Muscle of leg (tissue), 11 donors: ENCODE data around the gene TBC1D24. TPM values are rescaled to one million over a fixed set of nuclear protein-coding genes. Genes with fewer than 3 reads are reported as not detected.

Experiments
- DNase-seq: peaks from one replicate; pipeline ENCODE4 v3.0.0; 2013
- H3K27ac ChIP-seq: one replicate; pipeline ENCODE4 v1.5.1; 2013; ENCODE audit warnings: mild to moderate bottlenecking, low read length, control low read depth
- H3K27me3 ChIP-seq: one replicate; pipeline ENCODE4 v1.6.1; 2013; ENCODE audit warnings: low read length; ENCODE audit not compliant: control insufficient read depth, insufficient read depth
- H3K36me3 ChIP-seq: one replicate; pipeline ENCODE4 v1.6.1; 2013; ENCODE audit warnings: low read length; ENCODE audit not compliant: control insufficient read depth, insufficient read depth
- H3K4me1 ChIP-seq: one replicate; pipeline ENCODE4 v1.6.1; 2013; ENCODE audit warnings: low read length; ENCODE audit not compliant: control insufficient read depth, insufficient read depth
- H3K4me3 ChIP-seq: one replicate; pipeline ENCODE4 v1.5.1; 2013; ENCODE audit warnings: low read length, control low read depth
- H3K9me3 ChIP-seq: replicated peaks from 2 replicates; pipeline ENCODE4 v1.6.1; 2013; ENCODE audit warnings: low read depth, low read length; ENCODE audit not compliant: control insufficient read depth
- WGBS: methylation state at CpG from one replicate; pipeline ENCODE4 v1.1.5; 2013; ENCODE audit warnings: missing lambda C conversion rate; ENCODE audit not compliant: insufficient coverage; 5-methylcytosine and 5-hydroxymethylcytosine counted together
- polyA plus RNA-seq, 8 donors: library from polyadenylated mRNA; unstranded; fragments of 120-200 nt; gene quantifications; one replicate each; pipeline versions ENCODE4 v1.2.1 to v1.2.3, GENCODE V29; 2013; ENCODE audit warnings: inconsistent platforms in 1 of 8, low replicate concordance in 1 of 8; ENCODE audit not compliant: insufficient read length in 8 of 8, insufficient read depth in 1 of 8
- total RNA-seq: library from RNA; stranded (reverse); fragments of 120-200 nt; gene quantifications from one replicate; pipeline ENCODE4 v1.2.4, GENCODE V29; 2013

Gene TBC1D24
- total and polyA plus RNA-seq, 9 donors: 13.7 to 23.0 (median 19.1) TPM

DNA sequence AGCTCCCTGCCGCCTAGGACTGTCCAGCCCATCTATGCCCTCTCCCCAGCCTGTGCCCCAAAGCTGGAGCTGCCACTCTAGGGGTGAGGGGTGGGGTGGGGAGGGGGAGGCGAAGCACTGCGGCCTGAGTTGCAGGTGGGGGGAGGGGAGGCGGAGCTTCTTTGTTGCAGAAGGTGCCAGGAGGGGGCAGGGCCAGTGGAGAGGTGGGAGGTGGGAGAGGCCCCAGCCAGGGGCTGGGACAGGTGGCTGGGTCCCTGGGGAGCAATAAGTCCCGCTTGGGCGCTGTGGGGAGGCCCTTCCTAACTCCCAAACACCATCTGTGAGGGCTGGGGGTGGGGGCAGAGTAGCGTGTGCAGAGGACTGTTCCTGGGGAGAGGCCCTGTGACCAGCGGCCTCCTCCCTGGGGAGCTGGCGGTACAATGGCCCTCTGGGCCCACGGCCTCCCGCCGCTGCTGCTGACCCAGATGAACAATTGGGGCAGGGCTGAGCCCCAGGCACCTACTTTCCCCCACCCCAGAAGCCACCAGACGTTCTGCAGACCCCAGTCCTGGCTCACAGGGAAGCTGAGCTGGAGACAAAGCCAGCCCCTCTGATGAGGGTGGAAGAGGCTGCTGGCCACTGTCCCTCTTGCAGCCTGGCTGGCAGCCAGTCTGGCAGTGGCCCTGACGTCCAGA is 6.1 kb upstream of the TBC1D24 start:
- Histone ChIP-seq H3K4me3 (peak overlapping the region; percentile 39), H3K36me3 (no peaks in the 10 kb centered on the region), H3K9me3 (no peaks in the 10 kb centered on the region), H3K27ac (peak overlapping the region; percentile 72), H3K4me1 (peaks cover 56% of the 10 kb centered on the region), H3K27me3 (peaks cover 29% of the 10 kb centered on the region)
- WGBS: 0% methylated on average over 2 of the region's 14 CpGs
- DNase-seq: peak; percentile 61

DNA sequence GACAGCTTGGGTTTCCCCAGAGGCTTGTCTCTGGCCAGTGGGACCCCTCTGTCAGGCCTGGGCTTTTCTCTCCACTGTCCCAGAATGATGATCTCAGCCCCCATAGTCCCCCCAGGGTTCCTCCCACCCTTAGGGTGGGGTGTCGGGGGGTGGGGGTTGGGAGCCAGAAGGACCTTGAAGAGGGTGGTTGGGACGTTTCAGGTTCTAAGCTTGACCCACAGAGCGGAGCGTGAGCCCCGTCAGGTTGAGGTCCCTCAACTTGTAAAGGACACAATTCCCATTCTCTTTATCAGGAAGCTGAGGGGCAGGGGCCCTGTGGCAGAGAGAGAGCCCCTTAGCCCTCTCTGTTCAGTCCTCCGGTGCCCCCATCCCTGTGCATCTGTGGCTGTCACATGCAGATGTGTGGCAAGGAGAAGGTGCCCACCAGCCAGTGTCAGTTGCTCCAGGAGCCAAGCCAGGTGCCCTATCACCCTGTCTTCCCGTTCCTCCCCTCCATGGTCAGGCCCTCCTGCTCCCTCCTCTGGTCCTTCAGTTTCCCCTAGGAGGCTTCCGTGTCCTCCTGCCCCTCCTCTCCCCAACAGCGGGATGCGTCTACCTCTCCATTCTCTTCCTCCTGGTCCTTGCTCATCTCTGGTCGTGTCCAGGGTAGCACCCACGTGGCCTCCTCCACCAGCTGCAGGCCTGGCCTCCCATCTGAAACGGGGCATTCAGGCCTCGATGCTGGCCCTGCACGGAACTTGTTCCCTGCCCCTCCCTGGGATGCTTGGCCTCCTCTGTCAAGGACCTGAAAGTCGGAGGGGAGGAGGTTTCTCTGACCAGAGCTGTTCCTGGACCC is 5.3 kb upstream of the TBC1D24 start:
- H3K27ac ChIP-seq: peak overlapping the region; percentile 72
- no peaks in the 10 kb centered on the region for H3K9me3 ChIP-seq
- H3K4me3 ChIP-seq: no peak overlapping the region
- H3K4me1 ChIP-seq: peaks cover 56% of the 10 kb centered on the region
- DNase-seq: peak; percentile 65
- peaks cover 29% of the 10 kb centered on the region for H3K27me3 ChIP-seq
- no peaks in the 10 kb centered on the region for H3K36me3 ChIP-seq
- 39% methylated on average over 9 of the region's 16 CpGs for WGBS

DNA sequence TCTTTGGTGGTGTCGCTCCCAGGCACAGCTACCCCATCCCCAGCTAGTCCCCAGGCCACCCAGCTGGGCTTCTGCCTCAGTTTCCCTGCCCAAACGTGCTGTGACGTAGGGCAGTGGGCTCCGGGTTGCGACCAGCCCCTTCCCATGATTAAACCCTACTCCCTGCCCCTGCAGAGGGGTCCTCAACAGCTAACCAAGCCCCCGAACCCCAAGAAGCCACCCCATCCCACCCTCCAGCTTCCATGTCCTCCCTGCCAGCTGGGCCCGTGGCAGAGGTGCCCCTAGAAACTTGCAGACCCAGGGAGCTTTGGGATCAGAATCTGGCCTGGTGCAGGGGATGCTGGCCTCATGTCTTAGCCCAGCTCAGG is 4.7 kb upstream of the TBC1D24 start:
- H3K4me3 ChIP-seq: no peak overlapping the region
- H3K27me3 ChIP-seq: peaks cover 29% of the 10 kb centered on the region
- DNase-seq: no peak
- peaks cover 56% of the 10 kb centered on the region for H3K4me1 ChIP-seq
- H3K9me3 ChIP-seq: no peaks in the 10 kb centered on the region
- H3K36me3 ChIP-seq: no peaks in the 10 kb centered on the region
- peak overlapping the region; percentile 71 for H3K27ac ChIP-seq
- whole genome bisulfite sequencing: 80% methylated on average over 5 of the region's 7 CpGs

DNA sequence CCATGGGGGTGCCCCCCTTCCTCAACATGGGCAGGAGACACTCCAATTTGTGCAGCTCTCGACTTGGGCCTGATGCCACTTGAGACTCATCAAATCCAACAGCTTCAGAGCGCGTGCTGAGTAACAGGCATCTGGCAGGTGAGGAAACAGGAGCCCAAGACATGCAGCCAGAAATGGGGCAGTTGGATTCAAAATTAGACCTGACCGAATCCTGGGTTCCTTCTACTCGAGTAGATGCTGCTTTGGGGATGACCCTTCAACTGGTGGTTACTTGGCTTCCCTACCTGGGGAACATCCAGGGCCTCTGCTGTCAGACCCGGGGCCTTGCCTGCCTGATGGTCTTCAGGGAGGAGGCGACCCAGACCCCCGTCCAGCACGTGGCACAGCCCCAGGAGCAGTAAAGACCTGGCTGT is 4.3 kb upstream of the TBC1D24 start:
- H3K27me3 ChIP-seq: peaks cover 29% of the 10 kb centered on the region
- H3K36me3 ChIP-seq: no peaks in the 10 kb centered on the region
- no peaks in the 10 kb centered on the region for H3K9me3 ChIP-seq
- DNase-seq: peak; percentile 71
- 8% methylated on average over 9 of the region's 9 CpGs for WGBS
- H3K4me3 ChIP-seq: no peak overlapping the region
- peak overlapping the region; percentile 71 for H3K27ac ChIP-seq
- peaks cover 58% of the 10 kb centered on the region for H3K4me1 ChIP-seq

DNA sequence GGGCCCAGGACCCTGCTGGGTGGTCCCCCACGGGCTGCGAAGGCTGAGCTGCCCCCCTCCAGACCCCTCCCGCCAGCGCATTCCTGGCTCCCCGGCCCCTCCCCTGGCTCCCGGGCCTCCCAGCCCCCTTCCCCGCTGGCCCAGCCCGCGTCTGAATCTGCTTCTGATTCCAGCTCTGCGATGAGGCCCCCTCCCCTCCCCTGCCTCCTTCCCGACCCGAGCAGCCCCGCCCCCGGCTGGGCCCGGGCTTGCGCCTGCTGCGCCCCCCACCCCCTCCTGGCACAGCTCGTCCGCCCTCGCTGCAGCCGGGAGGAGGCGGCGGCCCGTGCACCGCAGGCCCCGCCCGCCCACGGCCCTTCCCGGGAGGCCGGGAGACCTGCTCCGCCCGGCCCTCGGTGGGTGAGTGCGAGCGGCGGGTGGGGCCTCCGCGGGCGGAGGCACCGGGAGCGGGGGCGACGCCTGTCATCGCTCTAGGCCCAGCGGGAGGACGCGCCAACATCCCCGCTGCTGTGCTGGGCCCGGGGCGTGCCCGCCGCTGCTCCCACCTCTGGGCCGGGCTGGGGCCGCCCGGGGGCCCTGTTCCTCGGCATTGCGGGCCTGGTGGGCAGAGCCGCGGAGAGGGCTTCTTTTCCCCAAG is 3.8 kb upstream of the TBC1D24 start, which contains the start of gene NTN3:
NTN3 (plus strand) TSS at position 282 of the 637 bp plus-strand sequence. CDS start 405 bp downstream, outside the sequence.
- under 1% methylated on average over 52 of the region's 59 CpGs for WGBS
- H3K4me1 ChIP-seq: peaks cover 63% of the 10 kb centered on the region
- no peaks in the 10 kb centered on the region for H3K36me3 ChIP-seq
- peak; percentile 87 for DNase-seq
- peak within 1 kb of the TSS; percentile 17 for H3K4me3 ChIP-seq
- H3K27ac ChIP-seq: peak within 1 kb of the TSS; percentile 71
- peaks cover 29% of the 10 kb centered on the region for H3K27me3 ChIP-seq
- no peaks in the 10 kb centered on the region for H3K9me3 ChIP-seq

DNA sequence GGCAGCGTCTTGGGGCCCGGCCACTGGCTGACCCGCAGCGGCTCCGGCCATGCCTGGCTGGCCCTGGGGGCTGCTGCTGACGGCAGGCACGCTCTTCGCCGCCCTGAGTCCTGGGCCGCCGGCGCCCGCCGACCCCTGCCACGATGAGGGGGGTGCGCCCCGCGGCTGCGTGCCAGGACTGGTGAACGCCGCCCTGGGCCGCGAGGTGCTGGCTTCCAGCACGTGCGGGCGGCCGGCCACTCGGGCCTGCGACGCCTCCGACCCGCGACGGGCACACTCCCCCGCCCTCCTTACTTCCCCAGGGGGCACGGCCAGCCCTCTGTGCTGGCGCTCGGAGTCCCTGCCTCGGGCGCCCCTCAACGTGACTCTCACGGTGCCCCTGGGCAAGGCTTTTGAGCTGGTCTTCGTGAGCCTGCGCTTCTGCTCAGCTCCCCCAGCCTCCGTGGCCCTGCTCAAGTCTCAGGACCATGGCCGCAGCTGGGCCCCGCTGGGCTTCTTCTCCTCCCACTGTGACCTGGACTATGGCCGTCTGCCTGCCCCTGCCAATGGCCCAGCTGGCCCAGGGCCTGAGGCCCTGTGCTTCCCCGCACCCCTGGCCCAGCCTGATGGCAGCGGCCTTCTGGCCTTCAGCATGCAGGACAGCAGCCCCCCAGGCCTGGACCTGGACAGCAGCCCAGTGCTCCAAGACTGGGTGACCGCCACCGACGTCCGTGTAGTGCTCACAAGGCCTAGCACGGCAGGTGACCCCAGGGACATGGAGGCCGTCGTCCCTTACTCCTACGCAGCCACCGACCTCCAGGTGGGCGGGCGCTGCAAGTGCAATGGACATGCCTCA is 3.1 kb upstream of the TBC1D24 start:
- Histone ChIP-seq H3K27ac (peak overlapping the region; percentile 35), H3K36me3 (no peaks in the 10 kb centered on the region), H3K9me3 (no peaks in the 10 kb centered on the region), H3K4me1 (peaks cover 65% of the 10 kb centered on the region), H3K27me3 (peaks cover 29% of the 10 kb centered on the region), H3K4me3 (peak overlapping the region; percentile 17)
- 25% methylated on average over 61 of the region's 61 CpGs for WGBS
- DNase-seq: no peak

DNA sequence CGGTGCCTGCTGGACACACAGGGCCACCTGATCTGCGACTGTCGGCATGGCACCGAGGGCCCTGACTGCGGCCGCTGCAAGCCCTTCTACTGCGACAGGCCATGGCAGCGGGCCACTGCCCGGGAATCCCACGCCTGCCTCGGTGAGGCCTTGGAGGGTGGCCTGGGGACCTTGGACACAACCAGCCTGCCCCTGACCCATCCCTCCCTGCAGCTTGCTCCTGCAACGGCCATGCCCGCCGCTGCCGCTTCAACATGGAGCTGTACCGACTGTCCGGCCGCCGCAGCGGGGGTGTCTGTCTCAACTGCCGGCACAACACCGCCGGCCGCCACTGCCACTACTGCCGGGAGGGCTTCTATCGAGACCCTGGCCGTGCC is 2.5 kb upstream of the TBC1D24 start:
- no peak for DNase-seq
- Histone ChIP-seq H3K4me1 (peaks cover 59% of the 10 kb centered on the region), H3K9me3 (no peaks in the 10 kb centered on the region), H3K27me3 (peaks cover 29% of the 10 kb centered on the region), H3K4me3 (no peak overlapping the region), H3K36me3 (no peaks in the 10 kb centered on the region), H3K27ac (no peak overlapping the region)
- WGBS: 91% methylated on average over 27 of the region's 27 CpGs

DNA sequence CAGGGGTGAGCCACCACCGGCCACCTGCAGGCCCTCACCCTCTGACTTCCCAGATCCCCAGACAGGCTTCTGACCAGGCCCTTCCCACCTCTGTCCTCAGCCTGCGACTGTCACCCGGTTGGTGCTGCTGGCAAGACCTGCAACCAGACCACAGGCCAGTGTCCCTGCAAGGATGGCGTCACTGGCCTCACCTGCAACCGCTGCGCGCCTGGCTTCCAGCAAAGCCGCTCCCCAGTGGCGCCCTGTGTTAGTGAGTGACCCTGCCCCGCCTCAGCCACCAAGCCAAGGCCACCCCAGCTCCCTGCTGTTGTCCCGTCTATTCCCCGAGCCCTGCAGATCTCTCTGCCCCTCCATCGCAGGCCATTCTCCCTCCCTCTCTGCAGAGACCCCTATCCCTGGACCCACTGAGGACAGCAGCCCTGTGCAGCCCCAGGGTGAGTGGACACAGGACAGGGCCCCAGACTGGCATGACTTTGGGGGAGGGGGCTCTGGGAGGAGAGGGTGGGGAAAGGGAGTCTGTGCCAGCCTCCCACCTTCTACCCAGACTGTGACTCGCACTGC is 2.0 kb upstream of the TBC1D24 start:
- Histone ChIP-seq H3K4me3 (no peak overlapping the region), H3K27ac (no peak overlapping the region), H3K4me1 (peaks cover 62% of the 10 kb centered on the region), H3K9me3 (no peaks in the 10 kb centered on the region), H3K27me3 (peaks cover 29% of the 10 kb centered on the region), H3K36me3 (no peaks in the 10 kb centered on the region)
- WGBS: 80% methylated on average over 11 of the region's 14 CpGs
- no peak for DNase-seq

DNA sequence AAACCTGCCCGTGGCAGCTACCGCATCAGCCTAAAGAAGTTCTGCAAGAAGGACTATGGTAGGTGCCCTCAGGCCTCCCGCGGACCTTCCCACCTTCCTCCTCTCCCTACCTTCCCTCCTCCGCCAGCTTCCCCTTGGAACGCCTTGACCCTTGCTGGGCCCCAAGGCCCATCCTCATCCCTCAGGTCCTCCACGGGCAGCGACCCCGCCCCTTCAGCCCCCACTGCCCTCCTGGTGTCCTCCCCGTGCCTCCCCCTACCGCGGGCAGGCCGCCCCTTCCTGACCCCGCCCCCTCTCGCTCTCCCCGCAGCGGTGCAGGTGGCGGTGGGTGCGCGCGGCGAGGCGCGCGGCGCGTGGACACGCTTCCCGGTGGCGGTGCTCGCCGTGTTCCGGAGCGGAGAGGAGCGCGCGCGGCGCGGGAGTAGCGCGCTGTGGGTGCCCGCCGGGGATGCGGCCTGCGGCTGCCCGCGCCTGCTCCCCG is 1.4 kb upstream of the TBC1D24 start:
- no peaks in the 10 kb centered on the region for H3K36me3 ChIP-seq

More for the DNA sequence above, 1.4 kb upstream of the TBC1D24 start:
- Histone ChIP-seq H3K4me3 (no peak overlapping the region), H3K4me1 (peaks cover 62% of the 10 kb centered on the region), H3K27ac (no peak overlapping the region), H3K27me3 (peaks cover 29% of the 10 kb centered on the region), H3K9me3 (no peaks in the 10 kb centered on the region)
- DNase-seq: no peak
- WGBS: 3% methylated on average over 49 of the region's 49 CpGs
